ENCODE measurements around the gene PLEKHA1.
A peak's percentile ranks its signal among the peaks of the same experiment; 100 is the strongest.

The PLEKHA1 gene

GRCh38 chr10:122455376-122456079 lies 81.0 kb downstream of the PLEKHA1 start:
- Histone ChIP-seq H3K14ac (ENCODE audit: low read length) (no peak overlapping the region), H4K91ac (ENCODE audit: low read depth, low read length, poor library complexity) (no peak overlapping the region), H3K27ac (replicated peaks; ENCODE audit: low read length) (no peak overlapping the region), H3K18ac (ENCODE audit: low read length) (no peak overlapping the region), H3K4me1 (ENCODE audit: control insufficient read depth in 2 of 2, insufficient read depth in 1 of 2, low read depth in 1 of 2, low read length in 2 of 2) (peaks cover 3 to 16% of the 10 kb centered on the region in 2 donors), H3K4ac (ENCODE audit: low read length) (no peak overlapping the region), H3K9ac (ENCODE audit: low read depth, low read length, poor library complexity) (no peak overlapping the region), H2BK12ac (ENCODE audit: low read length) (no peak overlapping the region), H3K36me3 (replicated peaks in 1 of 2; ENCODE audit: control insufficient read depth in 2 of 2, insufficient read depth in 2 of 2, low read length in 2 of 2) (no peaks in the 10 kb centered on the region), H3K9me3 (replicated peaks in 1 of 2; ENCODE audit: control insufficient read depth in 2 of 2, insufficient read depth in 1 of 2, low read depth in 1 of 2, low read length in 2 of 2) (no peaks in the 10 kb centered on the region), H2BK5ac (ENCODE audit: low read length) (no peak overlapping the region), H2BK120ac (ENCODE audit: low read depth, low read length) (no peak overlapping the region), H3K4me3 (ENCODE audit: low read length in 2 of 2) (no peak overlapping the region), H3K79me1 (ENCODE audit: low read depth, low read length) (no peaks in the 10 kb centered on the region), H3K23ac (ENCODE audit: low read depth, low read length, poor library complexity) (no peak overlapping the region), H3K4me2 (ENCODE audit: insufficient read depth, low read length, poor library complexity, severe bottlenecking) (no peak overlapping the region), H3K27me3 (ENCODE audit: control insufficient read depth in 3 of 3, insufficient read depth in 3 of 3, low read depth in 1 of 3, low read length in 3 of 3) (peaks cover under 1 to 17% (median 9%) of the 10 kb centered on the region in 3 experiments), H2AFZ (ENCODE audit: low read length) (no peak overlapping the region), H4K8ac (ENCODE audit: low read depth, low read length) (no peak overlapping the region), H2BK15ac (ENCODE audit: low read length) (no peak overlapping the region), H2AK5ac (ENCODE audit: low read depth, low read length) (no peak overlapping the region)
- WGBS, 2 donors (ENCODE audit: extremely low coverage in 2 of 2, insufficient read length in 2 of 2, insufficient replicate concordance in 1 of 2): no CpG with 5 or more reads among the region's 11 CpGs
- no peak for DNase-seq (ENCODE audit: low spot score)

- Histone ChIP-seq H3K4me2 (ENCODE audit: insufficient read depth, low read length, poor library complexity, severe bottlenecking) (no peak overlapping the region), H2BK15ac (ENCODE audit: low read length) (no peak overlapping the region), H3K14ac (ENCODE audit: low read length) (no peak overlapping the region), H3K9me3 (replicated peaks in 1 of 2; ENCODE audit: control insufficient read depth in 2 of 2, insufficient read depth in 1 of 2, low read depth in 1 of 2, low read length in 2 of 2) (no peaks in the 10 kb centered on the region), H3K79me1 (ENCODE audit: low read depth, low read length) (no peaks in the 10 kb centered on the region), H3K18ac (ENCODE audit: low read length) (no peak overlapping the region), H3K4me1 (ENCODE audit: control insufficient read depth in 2 of 2, insufficient read depth in 1 of 2, low read depth in 1 of 2, low read length in 2 of 2) (peaks cover 6 to 25% of the 10 kb centered on the region in 2 donors), H3K9ac (ENCODE audit: low read depth, low read length, poor library complexity) (no peak overlapping the region), H2BK5ac (ENCODE audit: low read length) (no peak overlapping the region), H2AK5ac (ENCODE audit: low read depth, low read length) (no peak overlapping the region), H3K4ac (ENCODE audit: low read length) (no peak overlapping the region), H3K27ac (replicated peaks; ENCODE audit: low read length) (no peak overlapping the region), H2BK120ac (ENCODE audit: low read depth, low read length) (no peak overlapping the region), H4K8ac (ENCODE audit: low read depth, low read length) (no peak overlapping the region), H3K4me3 (ENCODE audit: low read length in 2 of 2) (no peak overlapping the region), H3K23ac (ENCODE audit: low read depth, low read length, poor library complexity) (no peak overlapping the region), H3K27me3 (ENCODE audit: control insufficient read depth in 3 of 3, insufficient read depth in 3 of 3, low read depth in 1 of 3, low read length in 3 of 3) (peaks cover 11 to 38% (median 14%) of the 10 kb centered on the region in 3 experiments), H4K91ac (ENCODE audit: low read depth, low read length, poor library complexity) (no peak overlapping the region), H2BK12ac (ENCODE audit: low read length) (no peak overlapping the region), H2AFZ (ENCODE audit: low read length) (peak overlapping the region; percentile 81), H3K36me3 (replicated peaks in 1 of 2; ENCODE audit: control insufficient read depth in 2 of 2, insufficient read depth in 2 of 2, low read length in 2 of 2) (no peaks in the 10 kb centered on the region)
- DNase-seq (ENCODE audit: low spot score): no peak
- WGBS, 2 donors (ENCODE audit: extremely low coverage in 2 of 2, insufficient read length in 2 of 2, insufficient replicate concordance in 1 of 2): no CpG with 5 or more reads among the region's 5 CpGs
Observed at GRCh38 chr10:122457934-122458333, 83.4 kb downstream of the PLEKHA1 start.

GRCh38 chr10:122458693-122459092 lies 84.2 kb downstream of the PLEKHA1 start:
- no peak overlapping the region for H2BK5ac ChIP-seq (ENCODE audit: low read length)
- peaks cover 7 to 27% of the 10 kb centered on the region in 2 donors for H3K4me1 ChIP-seq (ENCODE audit: control insufficient read depth in 2 of 2, insufficient read depth in 1 of 2, low read depth in 1 of 2, low read length in 2 of 2)
- no peak overlapping the region for H2BK12ac ChIP-seq (ENCODE audit: low read length)
- H3K4me3 ChIP-seq (ENCODE audit: low read length in 2 of 2): no peak overlapping the region
- peaks cover 11 to 46% (median 14%) of the 10 kb centered on the region in 3 experiments for H3K27me3 ChIP-seq (ENCODE audit: control insufficient read depth in 3 of 3, insufficient read depth in 3 of 3, low read depth in 1 of 3, low read length in 3 of 3)
- no CpG with 5 or more reads among the region's 6 CpGs for WGBS, 2 donors (ENCODE audit: extremely low coverage in 2 of 2, insufficient read length in 2 of 2, insufficient replicate concordance in 1 of 2)
- H2BK120ac ChIP-seq (ENCODE audit: low read depth, low read length): no peak overlapping the region
- no peak overlapping the region for H3K27ac ChIP-seq (replicated peaks; ENCODE audit: low read length)
- H3K18ac ChIP-seq (ENCODE audit: low read length): no peak overlapping the region
- H2AK5ac ChIP-seq (ENCODE audit: low read depth, low read length): peak overlapping the region; percentile 61
- no peak for DNase-seq (ENCODE audit: low spot score)
- H3K23ac ChIP-seq (ENCODE audit: low read depth, low read length, poor library complexity): no peak overlapping the region
- H4K91ac ChIP-seq (ENCODE audit: low read depth, low read length, poor library complexity): no peak overlapping the region
- H3K36me3 ChIP-seq (replicated peaks in 1 of 2; ENCODE audit: control insufficient read depth in 2 of 2, insufficient read depth in 2 of 2, low read length in 2 of 2): no peaks in the 10 kb centered on the region
- H2BK15ac ChIP-seq (ENCODE audit: low read length): no peak overlapping the region
- H4K8ac ChIP-seq (ENCODE audit: low read depth, low read length): no peak overlapping the region
- H3K4me2 ChIP-seq (ENCODE audit: insufficient read depth, low read length, poor library complexity, severe bottlenecking): no peak overlapping the region
- no peak overlapping the region for H3K9ac ChIP-seq (ENCODE audit: low read depth, low read length, poor library complexity)
- no peaks in the 10 kb centered on the region for H3K9me3 ChIP-seq (replicated peaks in 1 of 2; ENCODE audit: control insufficient read depth in 2 of 2, insufficient read depth in 1 of 2, low read depth in 1 of 2, low read length in 2 of 2)
- no peak overlapping the region for H3K4ac ChIP-seq (ENCODE audit: low read length)
- no peak overlapping the region for H2AFZ ChIP-seq (ENCODE audit: low read length)
- no peaks in the 10 kb centered on the region for H3K79me1 ChIP-seq (ENCODE audit: low read depth, low read length)
- no peak overlapping the region for H3K14ac ChIP-seq (ENCODE audit: low read length)

- Histone ChIP-seq H3K4me3 (ENCODE audit: low read length in 2 of 2) (no peak overlapping the region), H3K4me1 (ENCODE audit: control insufficient read depth in 2 of 2, insufficient read depth in 1 of 2, low read depth in 1 of 2, low read length in 2 of 2) (peaks cover 7 to 25% of the 10 kb centered on the region in 2 donors), H2BK12ac (ENCODE audit: low read length) (no peak overlapping the region), H3K4ac (ENCODE audit: low read length) (no peak overlapping the region), H2AK5ac (ENCODE audit: low read depth, low read length) (peak overlapping the region; percentile 11), H3K18ac (ENCODE audit: low read length) (no peak overlapping the region), H3K23ac (ENCODE audit: low read depth, low read length, poor library complexity) (no peak overlapping the region), H3K36me3 (replicated peaks in 1 of 2; ENCODE audit: control insufficient read depth in 2 of 2, insufficient read depth in 2 of 2, low read length in 2 of 2) (no peaks in the 10 kb centered on the region), H3K4me2 (ENCODE audit: insufficient read depth, low read length, poor library complexity, severe bottlenecking) (no peak overlapping the region), H2BK5ac (ENCODE audit: low read length) (no peak overlapping the region), H3K27me3 (ENCODE audit: control insufficient read depth in 3 of 3, insufficient read depth in 3 of 3, low read depth in 1 of 3, low read length in 3 of 3) (peaks cover 11 to 56% (median 14%) of the 10 kb centered on the region in 3 experiments), H4K91ac (ENCODE audit: low read depth, low read length, poor library complexity) (no peak overlapping the region), H3K79me1 (ENCODE audit: low read depth, low read length) (no peaks in the 10 kb centered on the region), H3K9ac (ENCODE audit: low read depth, low read length, poor library complexity) (no peak overlapping the region), H2BK120ac (ENCODE audit: low read depth, low read length) (no peak overlapping the region), H3K27ac (replicated peaks; ENCODE audit: low read length) (no peak overlapping the region), H4K8ac (ENCODE audit: low read depth, low read length) (no peak overlapping the region), H2BK15ac (ENCODE audit: low read length) (no peak overlapping the region), H3K14ac (ENCODE audit: low read length) (no peak overlapping the region), H2AFZ (ENCODE audit: low read length) (peak overlapping the region; percentile 24), H3K9me3 (replicated peaks in 1 of 2; ENCODE audit: control insufficient read depth in 2 of 2, insufficient read depth in 1 of 2, low read depth in 1 of 2, low read length in 2 of 2) (no peaks in the 10 kb centered on the region)
- no CpG with 5 or more reads among the region's 14 CpGs for WGBS, 2 donors (ENCODE audit: extremely low coverage in 2 of 2, insufficient read length in 2 of 2, insufficient replicate concordance in 1 of 2)
- no peak for DNase-seq (ENCODE audit: low spot score)
Observed at GRCh38 chr10:122459561-122460273, 85.2 kb downstream of the PLEKHA1 start.

Data from neuronal stem cell (in vitro differentiated cells).